ENCODE results near the gene SAFB2.

The SAFB2 gene

GRCh38 chr19:5587071-5587455 lies 35.5 kb downstream of the SAFB2 start:
- no peak overlapping the region for H3K27ac ChIP-seq
- no peak for TF ChIP-seq CTCF (conservative IDR thresholded peaks at IDR 0.05)

- H3K27ac ChIP-seq: no peak overlapping the region
- no peak for TF ChIP-seq CTCF (conservative IDR thresholded peaks at IDR 0.05)
Observed at GRCh38 chr19:5586300-5587070, 36.1 kb downstream of the SAFB2 start.

- TF ChIP-seq CTCF (conservative IDR thresholded peaks at IDR 0.05): no peak
Observed at GRCh38 chr19:5585461-5586299, 36.9 kb downstream of the SAFB2 start.

GRCh38 chr19:5580161-5580571 lies 42.4 kb downstream of the SAFB2 start:
- TF ChIP-seq CTCF (conservative IDR thresholded peaks at IDR 0.05): no peak
- peak overlapping the region; percentile 87 for H3K27ac ChIP-seq

More at GRCh38 chr19:5585461-5586299, 36.9 kb downstream of the SAFB2 start:
- no peak overlapping the region for H3K27ac ChIP-seq

GRCh38 chr19:5579697-5580096 lies 42.9 kb downstream of the SAFB2 start:
- TF ChIP-seq CTCF (conservative IDR thresholded peaks at IDR 0.05): no peak
- H3K27ac ChIP-seq: peak overlapping the region; percentile 87

- peak overlapping the region; percentile 87 for H3K27ac ChIP-seq
- no peak for TF ChIP-seq CTCF (conservative IDR thresholded peaks at IDR 0.05)
Observed at GRCh38 chr19:5579286-5579685, 43.3 kb downstream of the SAFB2 start.

- TF ChIP-seq CTCF (conservative IDR thresholded peaks at IDR 0.05): peak; percentile 92
- peak overlapping the region; percentile 87 for H3K27ac ChIP-seq
Observed at GRCh38 chr19:5578097-5578846, 44.3 kb downstream of the SAFB2 start.
